ENCODE data around the gene CSGALNACT2.

- TF ChIP-seq POLR2AphosphoS5 (IDR thresholded peaks at IDR 0.05; ENCODE audit: low read depth, low read length) (no peak), SIN3A (IDR thresholded peaks at IDR 0.05; ENCODE audit: borderline replicate concordance, insufficient read depth, low read depth, low read length) (no peak), CTCF (IDR thresholded peaks at IDR 0.05) (no peak)
Measured at GRCh38 chr10:43122826-43123225, 15.4 kb upstream of the CSGALNACT2 start.

Data from Panc1 (cell line).